Type B pancreatic cell (in vitro differentiated cells): Measurements from ENCODE around the gene CLMN. TPM values are rescaled to one million over a fixed set of nuclear protein-coding genes. Genes with fewer than 3 reads are reported as not detected.
A peak's percentile ranks its signal among the peaks of the same experiment; 100 is the strongest.

Experiments used
- DNase-seq: peaks from one replicate; pipeline ENCODE4 v3.0.0; 2021; ENCODE audit warnings: mixed read lengths; ENCODE audit not compliant: unreplicated experiment; ENCODE audit errors: extremely low spot score
- H3K27ac Mint-ChIP-seq: 2 replicates; pipeline ENCODE4 v1.8.0; 2021; ENCODE audit warnings: mild to moderate bottlenecking, mixed read lengths
- H3K27me3 Mint-ChIP-seq: 2 replicates; pipeline ENCODE4 v1.8.0; 2021; ENCODE audit warnings: mixed read lengths
- H3K36me3 Mint-ChIP-seq: 2 replicates; pipeline ENCODE4 v1.8.0; 2021; ENCODE audit warnings: mixed read lengths
- H3K4me1 Mint-ChIP-seq: one replicate; pipeline ENCODE4 v1.8.0; 2021; ENCODE audit warnings: mixed read lengths; ENCODE audit not compliant: unreplicated experiment
- H3K4me3 Mint-ChIP-seq: 2 replicates; pipeline ENCODE4 v1.8.0; 2021; ENCODE audit warnings: mild to moderate bottlenecking, mixed read lengths
- H3K9me3 Mint-ChIP-seq: 2 replicates; pipeline ENCODE4 v1.8.0; 2021; ENCODE audit warnings: mixed read lengths
- total RNA-seq: library from RNA; stranded (reverse); gene quantifications from 2 replicates; pipeline ENCODE4 v1.2.1, GENCODE V29; 2021; ENCODE audit warnings: low replicate concordance
- TF ChIP-seq, protein P1 (sequence below): fragments of 200-600 bp; sonication (generic); conservative IDR thresholded peaks from 2 replicates; pipeline ENCODE4 v1.5.0; 2021; ENCODE audit warnings: antibody characterized with exemption, mild to moderate bottlenecking

CLMN gene
- total RNA-seq, 1 donor from 2014 or later, result 23.0 TPM

DNA sequence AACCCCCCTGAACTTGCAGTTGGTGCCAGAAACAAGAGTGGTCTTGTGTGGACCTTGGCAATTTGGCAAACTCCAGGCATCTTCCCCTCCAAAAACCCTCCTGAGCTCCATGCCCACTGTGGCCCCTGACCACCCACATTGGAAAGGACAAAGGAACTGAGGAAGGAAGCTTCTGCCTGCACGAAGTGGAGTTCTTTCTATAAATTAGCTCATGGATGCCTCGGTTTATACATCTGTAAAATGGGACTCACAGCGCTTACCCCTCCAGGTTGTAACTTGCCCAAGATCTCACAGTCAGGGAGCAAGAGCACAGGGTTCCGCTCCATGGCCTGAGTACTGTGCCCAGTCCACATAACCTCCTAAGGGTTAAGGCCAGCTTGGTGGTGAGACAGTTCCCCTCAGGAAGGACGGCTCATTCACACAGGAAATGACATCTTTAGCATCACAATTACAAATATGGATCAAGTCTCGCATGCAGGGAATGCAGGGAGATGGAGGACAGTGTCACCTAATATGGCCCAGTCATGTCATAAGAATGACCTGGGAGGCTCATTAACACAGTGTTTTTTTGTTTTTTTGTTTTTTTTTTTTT lies 66.6 kb downstream of the CLMN start:
- Mint-ChIP-seq H3K27ac (peak overlapping the region; percentile 65), H3K4me3 (no peak overlapping the region), H3K27me3 (no peaks in the 10 kb centered on the region), H3K9me3 (no peaks in the 10 kb centered on the region), H3K4me1 (peaks cover 64% of the 10 kb centered on the region), H3K36me3 (no peaks in the 10 kb centered on the region)
- TF ChIP-seq, protein P1, sequence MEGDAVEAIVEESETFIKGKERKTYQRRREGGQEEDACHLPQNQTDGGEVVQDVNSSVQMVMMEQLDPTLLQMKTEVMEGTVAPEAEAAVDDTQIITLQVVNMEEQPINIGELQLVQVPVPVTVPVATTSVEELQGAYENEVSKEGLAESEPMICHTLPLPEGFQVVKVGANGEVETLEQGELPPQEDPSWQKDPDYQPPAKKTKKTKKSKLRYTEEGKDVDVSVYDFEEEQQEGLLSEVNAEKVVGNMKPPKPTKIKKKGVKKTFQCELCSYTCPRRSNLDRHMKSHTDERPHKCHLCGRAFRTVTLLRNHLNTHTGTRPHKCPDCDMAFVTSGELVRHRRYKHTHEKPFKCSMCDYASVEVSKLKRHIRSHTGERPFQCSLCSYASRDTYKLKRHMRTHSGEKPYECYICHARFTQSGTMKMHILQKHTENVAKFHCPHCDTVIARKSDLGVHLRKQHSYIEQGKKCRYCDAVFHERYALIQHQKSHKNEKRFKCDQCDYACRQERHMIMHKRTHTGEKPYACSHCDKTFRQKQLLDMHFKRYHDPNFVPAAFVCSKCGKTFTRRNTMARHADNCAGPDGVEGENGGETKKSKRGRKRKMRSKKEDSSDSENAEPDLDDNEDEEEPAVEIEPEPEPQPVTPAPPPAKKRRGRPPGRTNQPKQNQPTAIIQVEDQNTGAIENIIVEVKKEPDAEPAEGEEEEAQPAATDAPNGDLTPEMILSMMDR, result no peak
- DNase-seq, result no peak

DNA sequence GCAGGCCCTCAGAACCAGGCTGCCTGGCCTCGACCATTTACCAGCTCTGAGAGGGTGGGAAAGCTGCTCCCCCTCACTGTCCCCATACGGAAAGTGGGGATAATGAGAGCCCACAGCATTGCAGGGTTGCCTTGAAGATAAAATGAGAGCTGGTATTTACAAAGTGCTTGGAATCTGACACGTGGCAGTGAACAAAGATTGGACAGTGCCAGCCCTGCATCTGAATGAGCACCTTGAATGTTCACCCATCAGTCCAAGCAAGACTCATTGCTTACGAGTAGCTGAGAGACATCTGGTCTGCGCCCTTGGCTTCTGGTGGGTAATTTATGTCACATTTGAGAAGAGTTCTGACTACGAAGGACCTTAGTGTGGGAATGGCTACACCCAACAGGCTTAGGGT lies 67.5 kb downstream of the CLMN start:
- no peak overlapping the region for H3K4me3 Mint-ChIP-seq
- DNase-seq, result no peak

DNA sequence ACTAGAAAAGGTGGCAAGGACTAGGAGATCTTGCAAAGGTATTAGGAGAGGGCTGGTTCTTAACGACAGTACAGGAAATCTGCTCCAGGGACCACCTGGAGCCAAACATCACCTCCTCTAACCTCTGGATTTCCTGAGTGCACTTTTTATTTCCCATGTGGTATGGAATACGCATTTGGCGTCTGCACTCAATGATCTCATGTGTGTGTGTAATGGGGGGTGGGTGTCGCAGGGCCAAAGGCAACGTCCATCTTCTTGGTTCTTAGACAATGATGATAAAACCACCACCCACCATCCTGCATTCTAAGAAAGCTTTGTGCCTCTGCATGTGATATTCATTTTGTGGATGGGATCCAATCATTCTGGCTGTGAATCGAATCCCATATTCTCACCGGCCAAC lies 68.8 kb downstream of the CLMN start:
- DNase-seq, result no peak
- TF ChIP-seq, protein P1, result no peak
- Mint-ChIP-seq H3K4me1 (peaks cover 59% of the 10 kb centered on the region), H3K36me3 (no peaks in the 10 kb centered on the region), H3K9me3 (peaks cover 2% of the 10 kb centered on the region), H3K27ac (no peak overlapping the region), H3K4me3 (no peak overlapping the region), H3K27me3 (no peaks in the 10 kb centered on the region)

More for the DNA sequence above, 67.5 kb downstream of the CLMN start:
- Mint-ChIP-seq H3K27ac (peak overlapping the region; percentile 39), H3K27me3 (no peaks in the 10 kb centered on the region), H3K36me3 (no peaks in the 10 kb centered on the region), H3K9me3 (no peaks in the 10 kb centered on the region), H3K4me1 (peaks cover 64% of the 10 kb centered on the region)
- TF ChIP-seq, protein P1, result no peak

DNA sequence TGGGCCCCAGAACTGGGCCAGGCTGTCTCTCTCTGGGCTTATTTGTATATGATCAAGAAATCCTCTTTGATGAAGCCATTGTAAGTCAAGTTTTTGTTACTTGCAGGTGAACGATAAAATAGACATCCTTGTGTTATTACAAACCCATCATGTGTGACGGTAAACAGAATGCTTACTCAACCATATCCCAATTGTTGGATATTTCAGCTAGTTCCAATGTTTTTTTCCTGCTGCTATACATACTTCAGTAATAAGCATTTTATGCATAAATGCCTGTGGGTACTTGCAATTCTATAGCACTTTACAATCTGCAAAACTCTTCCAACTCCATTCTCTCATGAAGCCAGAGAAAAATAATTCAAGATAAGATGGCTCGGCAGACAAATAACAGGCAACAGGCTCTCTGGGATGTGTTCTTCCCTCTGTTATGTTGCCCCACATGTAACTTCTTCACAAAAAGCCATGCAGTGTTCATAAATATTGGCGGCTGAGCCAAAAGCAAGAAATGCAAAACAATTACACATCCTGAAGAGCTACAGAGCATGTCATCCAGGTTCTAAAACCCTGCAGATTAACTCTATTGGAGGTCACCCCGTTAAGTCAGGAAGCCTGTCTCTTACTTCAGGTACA lies 69.5 kb downstream of the CLMN start:
- Mint-ChIP-seq H3K9me3 (peaks cover 4% of the 10 kb centered on the region), H3K4me3 (no peak overlapping the region), H3K27ac (no peak overlapping the region)

DNA sequence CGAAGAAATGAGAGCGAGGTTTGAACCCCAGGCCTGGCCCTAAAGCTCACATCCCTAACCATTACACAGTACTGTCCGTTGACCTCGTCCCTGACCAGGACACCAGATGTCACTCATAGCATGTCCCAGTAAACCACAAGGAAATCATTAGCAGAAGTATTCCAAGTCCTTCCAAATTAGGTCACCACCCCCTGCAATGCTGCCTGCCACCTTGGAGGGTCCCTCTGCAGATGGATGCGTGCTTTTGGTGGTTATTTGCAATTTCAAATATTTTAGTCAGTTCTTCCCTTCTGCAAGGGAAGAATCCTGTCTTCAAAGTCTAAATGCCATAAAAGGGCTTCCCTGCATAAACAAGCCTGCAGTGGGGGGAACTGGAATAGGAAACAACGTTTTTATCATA lies 71.3 kb downstream of the CLMN start:
- TF ChIP-seq, protein P1, result no peak
- Mint-ChIP-seq H3K4me3 (no peak overlapping the region), H3K27ac (no peak overlapping the region), H3K36me3 (peaks cover 3% of the 10 kb centered on the region), H3K4me1 (peaks cover 50% of the 10 kb centered on the region), H3K9me3 (peaks cover 13% of the 10 kb centered on the region), H3K27me3 (no peaks in the 10 kb centered on the region)
- no peak for DNase-seq

More for the DNA sequence above, 69.5 kb downstream of the CLMN start:
- Mint-ChIP-seq H3K4me1 (peaks cover 52% of the 10 kb centered on the region), H3K27me3 (no peaks in the 10 kb centered on the region), H3K36me3 (no peaks in the 10 kb centered on the region)
- TF ChIP-seq, protein P1, result no peak
- DNase-seq, result no peak
